GM12874 (cell line): Measurements from ENCODE around the gene FARSA.

Experiments used
- CTCF ChIP-seq: IDR thresholded peaks from 2 replicates; pipeline ENCODE4 v1.5.1; 2011; ENCODE audit warnings: low read depth, mild to moderate bottlenecking, control low read depth, low read length, moderate library complexity; ENCODE audit not compliant: insufficient read depth

Gene FARSA

GRCh38 chr19:12955996-12956395 is 22.5 kb upstream of the FARSA start:
- no peak for TF ChIP-seq CTCF

GRCh38 chr19:12954612-12954962 is 21.1 kb upstream of the FARSA start:
- no peak for TF ChIP-seq CTCF

GRCh38 chr19:12953799-12954611 is 20.5 kb upstream of the FARSA start:
- TF ChIP-seq CTCF, result no peak

- no peak for TF ChIP-seq CTCF
Measured at GRCh38 chr19:12953138-12953798, 19.8 kb upstream of the FARSA start.

GRCh38 chr19:12952488-12953137 is 19.1 kb upstream of the FARSA start:
- TF ChIP-seq CTCF, result no peak

GRCh38 chr19:12949363-12950283 is 16.1 kb upstream of the FARSA start:
- no peak for TF ChIP-seq CTCF
